Measurements from ENCODE around the gene GLRX.

GRCh38 chr5:95783661-95784060, 38.9 kb downstream of the GLRX start:
- TF ChIP-seq, protein P1, sequence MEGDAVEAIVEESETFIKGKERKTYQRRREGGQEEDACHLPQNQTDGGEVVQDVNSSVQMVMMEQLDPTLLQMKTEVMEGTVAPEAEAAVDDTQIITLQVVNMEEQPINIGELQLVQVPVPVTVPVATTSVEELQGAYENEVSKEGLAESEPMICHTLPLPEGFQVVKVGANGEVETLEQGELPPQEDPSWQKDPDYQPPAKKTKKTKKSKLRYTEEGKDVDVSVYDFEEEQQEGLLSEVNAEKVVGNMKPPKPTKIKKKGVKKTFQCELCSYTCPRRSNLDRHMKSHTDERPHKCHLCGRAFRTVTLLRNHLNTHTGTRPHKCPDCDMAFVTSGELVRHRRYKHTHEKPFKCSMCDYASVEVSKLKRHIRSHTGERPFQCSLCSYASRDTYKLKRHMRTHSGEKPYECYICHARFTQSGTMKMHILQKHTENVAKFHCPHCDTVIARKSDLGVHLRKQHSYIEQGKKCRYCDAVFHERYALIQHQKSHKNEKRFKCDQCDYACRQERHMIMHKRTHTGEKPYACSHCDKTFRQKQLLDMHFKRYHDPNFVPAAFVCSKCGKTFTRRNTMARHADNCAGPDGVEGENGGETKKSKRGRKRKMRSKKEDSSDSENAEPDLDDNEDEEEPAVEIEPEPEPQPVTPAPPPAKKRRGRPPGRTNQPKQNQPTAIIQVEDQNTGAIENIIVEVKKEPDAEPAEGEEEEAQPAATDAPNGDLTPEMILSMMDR (IDR thresholded peaks at IDR 0.05): no peak
- TF ChIP-seq POLR2AphosphoS5 (IDR thresholded peaks at IDR 0.05) (no peak), POLR2A (IDR thresholded peaks at IDR 0.05) (no peak), EP300 (IDR thresholded peaks at IDR 0.05) (no peak)

Measured in gastroesophageal sphincter (tissue), 3 donors.